T-helper 17 cell (primary cell): ENCODE measurements around the gene DAZAP2. TPM values are rescaled to one million over a fixed set of nuclear protein-coding genes. Genes with fewer than 3 reads are reported as not detected.
"Not testable (repeated sequence)": the region's sequence is repeated elsewhere in the genome, so short reads cannot be mapped to it uniquely, and the experiment has no call there.

Source experiments
- ATAC-seq: fragments of 150-1000 bp; cut with Tn5 transposase; 2 replicates; pipeline ENCODE4 v1.10.0; 2021; ENCODE audit warnings: mild to moderate bottlenecking, moderate library complexity
- DNase-seq, 3 donors: peaks; one replicate each; pipeline versions ENCODE4 v3.0.0 to v3.0.0-alpha.2; 2020 to 2021
- H3K9me3 ChIP-seq: one replicate; pipeline ENCODE4 v1.7.0; 2013; ENCODE audit warnings: low read length, mild to moderate bottlenecking; ENCODE audit not compliant: control insufficient read depth, poor library complexity, severe bottlenecking
- H3K27ac Mint-ChIP-seq: one replicate; pipeline ENCODE4 v1.8.0; 2022; ENCODE audit warnings: mild to moderate bottlenecking, moderate library complexity, mixed read lengths
- H3K27me3 Mint-ChIP-seq: one replicate; pipeline ENCODE4 v1.8.0; 2022; ENCODE audit warnings: mixed read lengths
- H3K36me3 Mint-ChIP-seq: one replicate; pipeline ENCODE4 v1.8.0; 2022; ENCODE audit warnings: low read depth, mixed read lengths
- H3K4me1 Mint-ChIP-seq: one replicate; pipeline ENCODE4 v1.8.0; 2022; ENCODE audit warnings: mild to moderate bottlenecking, mixed read lengths
- H3K4me3 Mint-ChIP-seq: one replicate; pipeline ENCODE4 v1.8.0; 2022; ENCODE audit warnings: mild to moderate bottlenecking, moderate library complexity, mixed read lengths
- total RNA-seq, 4 donors: library from RNA in 2 of 4; stranded (reverse) in 2 of 4; gene quantifications; one replicate each; pipeline ENCODE4 v1.2.3 and lab custom pipeline; 2022 to 2026

Gene DAZAP2
- total RNA-seq, 2 donors from 2014 or later, result 273 to 335 TPM

DNA sequence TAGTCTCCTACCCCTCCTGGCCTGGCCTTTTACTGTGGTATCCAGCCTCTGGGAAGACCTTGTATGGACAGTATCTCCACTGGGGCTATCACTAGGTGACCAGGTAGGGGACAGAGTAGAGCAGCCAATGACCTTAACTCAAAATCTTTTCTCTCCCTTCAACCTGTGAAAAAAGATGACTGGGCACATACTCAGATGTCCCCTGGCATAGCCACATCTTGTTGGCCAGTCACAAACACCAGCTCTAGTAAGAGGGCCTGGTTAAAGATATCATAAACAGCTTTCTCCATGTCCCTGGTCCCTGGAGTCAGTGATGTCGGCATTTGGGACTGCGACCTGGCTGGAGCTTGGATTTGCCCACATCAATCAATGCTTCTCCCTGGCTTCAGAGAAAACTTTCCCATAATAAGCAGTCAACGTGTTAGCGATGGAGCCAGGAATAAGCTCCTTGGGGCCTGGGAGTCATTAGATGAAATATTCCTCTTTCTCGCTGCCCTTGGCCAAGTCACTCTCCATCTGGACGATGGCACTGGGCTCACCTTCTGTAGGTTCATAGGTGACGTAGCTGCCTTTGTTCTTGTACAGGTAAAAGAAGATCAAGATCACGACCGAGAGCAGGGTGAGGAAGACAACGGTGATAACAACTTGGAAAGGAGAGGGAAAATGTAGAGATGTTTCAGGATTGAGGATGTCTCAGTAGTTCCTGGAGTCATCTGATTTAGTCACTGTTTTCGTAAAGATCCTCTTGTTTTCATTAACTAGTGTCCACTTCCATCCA is 7.0 kb downstream of the DAZAP2 start:
- Mint-ChIP-seq H3K27me3 (no peaks in the 10 kb centered on the region), H3K4me3 (peak overlapping the region; percentile 60), H3K27ac (peak overlapping the region; percentile 90), H3K4me1 (peaks cover 47% of the 10 kb centered on the region), H3K36me3 (peaks cover 7% of the 10 kb centered on the region)
- DNase-seq (no peak), ATAC-seq (no peak)
- no peaks in the 10 kb centered on the region for H3K9me3 ChIP-seq

DNA sequence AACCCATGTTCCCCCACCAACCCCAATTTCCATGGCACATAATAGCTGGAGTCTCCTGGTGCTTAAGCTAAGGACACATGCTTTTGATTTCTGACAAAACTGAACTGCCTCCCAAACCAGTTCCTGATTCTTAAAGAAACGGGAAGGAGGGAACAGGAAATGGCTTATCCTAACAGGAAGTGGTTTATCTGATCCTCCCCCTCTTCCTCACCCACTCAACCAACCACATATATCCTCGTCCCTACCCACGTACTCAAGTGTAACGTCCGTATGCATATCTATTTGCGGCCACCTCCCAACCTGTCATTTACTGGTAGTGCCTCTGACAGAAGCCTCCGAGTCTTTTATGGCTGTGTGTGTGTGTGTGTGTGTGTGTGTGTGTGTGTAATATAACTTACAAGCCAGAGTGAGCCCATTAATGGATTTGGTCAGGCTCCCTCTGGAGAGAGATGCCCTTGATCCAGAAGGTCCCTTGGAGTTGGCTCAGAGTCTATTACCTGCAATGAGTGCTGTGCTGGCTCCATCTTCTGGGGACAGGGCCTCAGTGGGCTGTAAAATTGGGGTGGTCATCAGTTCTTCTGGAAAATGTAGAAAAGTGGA is 7.7 kb downstream of the DAZAP2 start:
- Mint-ChIP-seq H3K27ac (peak overlapping the region; percentile 90), H3K27me3 (no peaks in the 10 kb centered on the region), H3K36me3 (peaks cover 7% of the 10 kb centered on the region), H3K4me3 (peak overlapping the region; percentile 72), H3K4me1 (peaks cover 46% of the 10 kb centered on the region)
- no peaks in the 10 kb centered on the region for H3K9me3 ChIP-seq
- DNase-seq, result no peak
- peak; percentile 68 for ATAC-seq

DNA sequence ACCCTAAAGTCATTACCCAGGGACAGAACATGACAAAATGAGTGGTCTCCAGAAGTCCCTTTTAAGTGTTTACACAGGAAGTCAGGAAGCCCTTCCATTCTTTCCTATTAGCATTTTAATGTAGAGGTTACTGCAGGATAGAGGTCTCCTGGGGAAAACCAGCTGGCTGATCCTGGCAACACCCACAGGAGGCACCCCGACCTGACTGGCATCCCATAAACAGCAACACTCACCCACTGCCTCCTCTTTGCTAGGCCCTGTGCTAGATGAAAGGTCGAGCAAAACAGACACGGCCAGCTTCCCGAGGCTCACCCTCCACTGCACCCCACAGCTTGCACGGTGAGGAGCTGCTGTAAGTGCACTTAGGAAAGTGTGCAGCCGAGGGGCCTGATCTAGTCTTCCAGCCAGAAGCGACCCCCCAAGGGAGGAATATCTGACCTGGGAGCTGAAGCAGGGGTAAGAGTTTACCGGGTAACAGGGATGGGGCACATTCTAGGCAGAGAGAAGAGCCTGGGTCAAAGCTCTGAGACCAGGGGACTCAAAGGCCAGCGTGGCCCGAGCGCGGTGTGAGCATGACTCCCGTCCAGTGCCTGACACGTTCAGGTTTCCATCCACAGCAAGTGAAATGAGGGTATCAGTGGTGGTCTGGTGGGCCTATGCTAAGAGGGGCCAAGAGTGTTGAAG is 9.0 kb downstream of the DAZAP2 start:
- ATAC-seq (no peak), DNase-seq (no peak)
- Mint-ChIP-seq H3K4me3 (no peak overlapping the region), H3K27me3 (no peaks in the 10 kb centered on the region), H3K4me1 (peaks cover 39% of the 10 kb centered on the region), H3K27ac (peak overlapping the region; percentile 90), H3K36me3 (peaks cover 4% of the 10 kb centered on the region)
- no peaks in the 10 kb centered on the region for H3K9me3 ChIP-seq

DNA sequence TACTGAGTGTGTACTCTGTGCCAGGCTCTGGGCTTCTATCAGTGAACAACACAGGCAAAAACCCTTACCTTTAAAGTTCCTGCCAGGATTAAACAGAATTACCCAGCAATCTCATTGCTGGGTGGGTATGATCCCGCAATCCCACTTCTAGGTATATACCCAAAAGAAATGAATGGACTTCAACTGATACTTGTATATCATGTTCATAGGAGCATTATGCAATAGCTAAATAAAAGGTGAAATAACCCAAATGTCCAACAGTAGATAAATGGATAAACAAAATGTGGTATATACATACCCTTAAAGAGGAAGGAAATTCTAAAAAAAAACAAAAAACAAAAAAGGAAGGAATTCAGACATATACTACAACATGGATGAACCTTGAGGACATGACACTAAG is 14.7 kb downstream of the DAZAP2 start:
- H3K9me3 ChIP-seq, result no peaks in the 10 kb centered on the region
- DNase-seq, result no peak
- Mint-ChIP-seq H3K27ac (no peak overlapping the region), H3K36me3 (peaks cover 5% of the 10 kb centered on the region), H3K4me1 (peaks cover 15% of the 10 kb centered on the region), H3K27me3 (no peaks in the 10 kb centered on the region), H3K4me3 (no peak overlapping the region)
- ATAC-seq, result no peak

DNA sequence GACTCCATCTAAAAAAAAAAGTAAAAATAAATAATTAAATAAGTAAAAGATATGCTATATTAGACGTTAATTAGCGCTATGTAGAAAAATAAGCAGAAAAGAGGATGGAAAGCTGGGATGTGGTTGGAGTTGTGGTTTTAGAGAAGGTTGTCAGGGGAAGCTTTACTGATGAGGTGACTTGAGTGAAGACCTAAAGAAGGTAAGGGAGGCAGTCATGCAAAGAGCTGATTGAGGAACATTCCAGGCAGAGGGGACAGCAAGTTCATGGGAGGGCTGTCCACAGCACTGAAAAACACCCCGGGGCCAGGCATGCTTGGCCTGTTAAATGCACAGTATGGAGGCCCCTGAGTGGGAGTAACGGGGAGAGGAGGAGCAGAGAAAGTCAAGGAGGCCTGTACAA is 15.9 kb downstream of the DAZAP2 start:
- ATAC-seq (no peak), DNase-seq (no peak)
- no peaks in the 10 kb centered on the region for H3K9me3 ChIP-seq
- H3K27ac Mint-ChIP-seq, result no peak overlapping the region
- peaks cover 12% of the 10 kb centered on the region for H3K4me1 Mint-ChIP-seq
- no peak overlapping the region for H3K4me3 Mint-ChIP-seq
- peaks cover 3% of the 10 kb centered on the region for H3K36me3 Mint-ChIP-seq
- H3K27me3 Mint-ChIP-seq, result no peaks in the 10 kb centered on the region

DNA sequence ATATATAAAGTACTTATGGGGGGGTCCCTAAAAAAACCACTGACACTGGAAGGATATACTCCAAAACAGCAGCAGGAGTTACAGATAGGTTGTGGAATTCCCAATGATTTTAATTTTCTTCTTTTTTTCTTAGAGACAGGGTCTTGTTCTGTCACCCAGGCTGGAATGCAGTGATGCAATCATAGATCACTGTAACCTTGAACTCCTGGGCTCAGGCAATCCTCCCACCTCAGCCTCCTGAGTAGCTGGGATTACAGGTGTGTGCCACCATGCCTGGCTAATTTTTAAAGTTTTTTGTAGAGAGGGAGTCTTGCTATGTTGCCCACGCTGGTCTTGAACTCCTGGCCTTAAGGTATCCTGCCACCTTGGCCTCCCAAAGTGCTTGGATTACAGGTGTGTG is 21.0 kb downstream of the DAZAP2 start:
- peaks cover 15% of the 10 kb centered on the region for H3K4me1 Mint-ChIP-seq
- H3K4me3 Mint-ChIP-seq, H3K9me3 ChIP-seq, ATAC-seq, H3K27me3 Mint-ChIP-seq, DNase-seq, H3K36me3 Mint-ChIP-seq, H3K27ac Mint-ChIP-seq: not testable (repeated sequence)

DNA sequence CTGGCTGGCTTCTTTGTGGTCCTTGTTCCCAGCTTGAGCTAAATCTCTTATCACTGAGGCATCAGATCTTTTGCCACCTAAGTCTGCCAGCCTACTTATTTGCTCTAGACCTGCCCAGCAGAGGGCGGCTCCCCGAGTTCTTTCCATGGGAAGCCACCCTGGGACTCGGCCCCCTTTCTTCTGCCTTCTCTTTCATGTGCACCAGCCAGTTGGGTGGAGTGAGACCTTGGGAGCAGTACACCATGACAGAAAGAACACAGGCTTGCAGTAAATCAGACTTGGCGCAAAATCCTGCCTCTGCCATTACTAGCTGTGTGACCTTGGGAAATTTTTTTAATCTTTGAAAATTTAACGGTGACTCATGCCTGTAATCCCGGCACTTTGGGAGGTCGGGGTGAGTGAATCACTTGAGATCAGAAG is 24.1 kb downstream of the DAZAP2 start:
- H3K4me1 Mint-ChIP-seq, result peaks cover 20% of the 10 kb centered on the region
- no peaks in the 10 kb centered on the region for H3K27me3 Mint-ChIP-seq
- no peak overlapping the region for H3K4me3 Mint-ChIP-seq
- no peak overlapping the region for H3K27ac Mint-ChIP-seq
- DNase-seq, result peak in 1 of 3 donors; percentile 14
- no peaks in the 10 kb centered on the region for H3K9me3 ChIP-seq
- peak; percentile 46 for ATAC-seq
- peaks cover 2% of the 10 kb centered on the region for H3K36me3 Mint-ChIP-seq

DNA sequence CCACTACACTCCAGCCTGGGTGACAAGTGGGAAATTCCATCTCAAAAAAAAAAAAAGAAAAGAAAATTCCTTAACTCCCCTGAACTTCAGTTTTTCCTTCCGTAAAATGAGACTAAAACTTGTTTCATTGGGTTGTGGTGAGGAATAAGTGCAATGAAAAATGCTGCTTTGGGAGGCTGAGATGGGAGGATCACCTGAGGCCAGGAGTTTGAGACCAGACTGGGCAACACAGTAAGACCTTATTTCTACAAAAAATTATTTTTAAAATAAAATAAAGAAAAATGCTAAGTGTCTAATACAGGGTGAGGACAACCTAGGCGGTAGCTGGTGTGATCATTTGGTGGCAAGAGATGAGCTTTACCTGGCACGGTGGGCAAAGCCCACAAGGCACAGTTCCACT is 24.7 kb downstream of the DAZAP2 start:
- H3K27me3 Mint-ChIP-seq, result no peaks in the 10 kb centered on the region
- no peak for ATAC-seq

DNA sequence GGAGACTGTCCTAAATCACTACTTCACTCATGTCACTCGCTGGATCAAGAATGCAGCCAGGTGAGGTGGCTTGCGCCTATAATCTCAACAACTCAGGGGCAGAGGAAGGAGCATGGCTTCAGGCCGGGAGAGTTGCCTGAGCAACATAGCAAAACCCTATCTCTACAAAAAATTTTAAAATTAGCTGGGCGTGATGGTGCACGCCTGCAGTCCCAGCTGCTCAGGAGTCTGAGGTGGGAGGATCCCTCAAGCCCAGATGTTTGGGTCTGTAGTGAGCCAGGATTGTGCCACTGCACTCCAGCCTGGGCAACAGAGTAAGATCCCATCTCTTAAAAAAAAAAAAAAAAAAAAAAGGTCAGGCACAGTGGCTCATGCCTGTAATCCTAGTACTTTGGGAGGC is 25.7 kb downstream of the DAZAP2 start:
- H3K4me1 Mint-ChIP-seq, result peaks cover 26% of the 10 kb centered on the region
- no peaks in the 10 kb centered on the region for H3K27me3 Mint-ChIP-seq
- no peak overlapping the region for H3K27ac Mint-ChIP-seq
- no peaks in the 10 kb centered on the region for H3K9me3 ChIP-seq
- H3K4me3 Mint-ChIP-seq, result no peak overlapping the region
- ATAC-seq (no peak), DNase-seq (no peak)
- peaks cover 2% of the 10 kb centered on the region for H3K36me3 Mint-ChIP-seq

More for the DNA sequence above, 24.7 kb downstream of the DAZAP2 start:
- Mint-ChIP-seq H3K4me3 (no peak overlapping the region), H3K4me1 (peaks cover 20% of the 10 kb centered on the region), H3K27ac (no peak overlapping the region), H3K36me3 (peaks cover 2% of the 10 kb centered on the region)
- H3K9me3 ChIP-seq, result no peaks in the 10 kb centered on the region
- DNase-seq, result no peak

DNA sequence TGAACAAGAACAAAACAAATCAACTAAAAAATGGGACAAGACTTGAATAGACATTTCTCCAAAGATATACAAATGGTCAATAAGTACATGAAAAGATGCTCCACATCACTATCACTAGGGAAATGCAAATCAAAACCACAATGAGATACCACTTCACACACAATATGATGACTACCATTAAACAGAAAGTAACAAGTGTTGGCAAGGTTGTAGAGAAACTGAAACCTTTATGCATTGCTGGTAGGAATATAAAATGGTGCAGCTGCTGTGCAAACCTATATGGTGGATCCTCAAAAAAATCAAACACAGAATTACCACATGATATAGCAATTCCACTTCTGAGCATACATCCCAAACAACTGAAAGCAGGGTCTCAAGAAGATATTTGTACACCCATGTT is 26.4 kb downstream of the DAZAP2 start:
- no peak overlapping the region for H3K27ac Mint-ChIP-seq
- no peak for DNase-seq
- H3K4me1 Mint-ChIP-seq, result peaks cover 28% of the 10 kb centered on the region
- peaks cover 2% of the 10 kb centered on the region for H3K36me3 Mint-ChIP-seq
- no peak overlapping the region for H3K4me3 Mint-ChIP-seq
- no peaks in the 10 kb centered on the region for H3K9me3 ChIP-seq
- peak; percentile 38 for ATAC-seq
- H3K27me3 Mint-ChIP-seq, result no peaks in the 10 kb centered on the region

DNA sequence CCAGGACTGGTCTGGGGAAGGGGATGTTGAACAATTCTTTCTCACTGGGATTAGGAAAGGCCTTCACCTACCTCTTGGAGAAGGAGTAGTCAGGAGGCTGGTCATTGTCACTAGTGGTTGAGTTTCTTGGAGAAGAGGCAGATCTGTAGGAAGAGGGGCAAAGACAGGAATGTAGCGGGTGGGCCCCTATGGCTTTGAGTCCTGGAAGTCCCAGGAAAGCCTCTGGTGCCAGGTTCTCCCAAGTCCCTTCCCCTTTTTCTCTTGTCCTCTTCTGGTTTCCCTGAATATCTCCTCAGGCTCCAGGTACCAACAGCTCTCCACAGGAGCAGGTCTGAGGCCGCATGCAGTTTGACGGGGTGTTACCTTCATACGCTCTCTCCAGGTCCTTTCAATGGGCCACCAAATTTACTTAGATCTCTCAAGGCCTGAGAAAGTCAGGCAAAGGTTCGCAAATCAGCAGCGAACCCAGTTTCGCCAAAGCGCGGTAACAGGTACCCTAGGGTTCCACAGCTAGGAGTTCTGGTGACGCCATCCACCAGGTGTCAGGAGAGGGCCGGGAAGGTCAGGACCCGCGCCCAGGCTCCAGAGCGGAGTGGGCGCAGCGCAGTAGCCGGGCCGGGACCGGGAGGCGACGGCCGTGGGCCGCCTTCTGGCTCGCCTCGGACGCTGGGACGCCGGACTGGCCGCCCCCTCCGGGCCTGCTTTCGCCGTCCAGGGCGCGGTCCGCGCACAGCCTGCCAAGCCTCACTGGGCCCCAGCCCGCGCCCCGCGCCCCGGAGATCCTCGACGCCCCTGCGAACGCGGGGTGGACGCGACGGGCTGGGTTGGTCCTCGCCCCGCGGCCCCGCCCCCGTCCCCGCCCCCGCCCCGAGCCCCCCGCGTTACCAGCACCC is 30.8 kb downstream of the DAZAP2 start:
- Mint-ChIP-seq H3K27ac (peak overlapping the region; percentile 16), H3K4me1 (peaks cover 28% of the 10 kb centered on the region), H3K27me3 (no peaks in the 10 kb centered on the region), H3K36me3 (peaks cover 2% of the 10 kb centered on the region), H3K4me3 (peak overlapping the region; percentile 84)
- H3K9me3 ChIP-seq, result no peaks in the 10 kb centered on the region
- DNase-seq (peak; percentile 38 to 42 (median 41)), ATAC-seq (peak; percentile 78)

DNA sequence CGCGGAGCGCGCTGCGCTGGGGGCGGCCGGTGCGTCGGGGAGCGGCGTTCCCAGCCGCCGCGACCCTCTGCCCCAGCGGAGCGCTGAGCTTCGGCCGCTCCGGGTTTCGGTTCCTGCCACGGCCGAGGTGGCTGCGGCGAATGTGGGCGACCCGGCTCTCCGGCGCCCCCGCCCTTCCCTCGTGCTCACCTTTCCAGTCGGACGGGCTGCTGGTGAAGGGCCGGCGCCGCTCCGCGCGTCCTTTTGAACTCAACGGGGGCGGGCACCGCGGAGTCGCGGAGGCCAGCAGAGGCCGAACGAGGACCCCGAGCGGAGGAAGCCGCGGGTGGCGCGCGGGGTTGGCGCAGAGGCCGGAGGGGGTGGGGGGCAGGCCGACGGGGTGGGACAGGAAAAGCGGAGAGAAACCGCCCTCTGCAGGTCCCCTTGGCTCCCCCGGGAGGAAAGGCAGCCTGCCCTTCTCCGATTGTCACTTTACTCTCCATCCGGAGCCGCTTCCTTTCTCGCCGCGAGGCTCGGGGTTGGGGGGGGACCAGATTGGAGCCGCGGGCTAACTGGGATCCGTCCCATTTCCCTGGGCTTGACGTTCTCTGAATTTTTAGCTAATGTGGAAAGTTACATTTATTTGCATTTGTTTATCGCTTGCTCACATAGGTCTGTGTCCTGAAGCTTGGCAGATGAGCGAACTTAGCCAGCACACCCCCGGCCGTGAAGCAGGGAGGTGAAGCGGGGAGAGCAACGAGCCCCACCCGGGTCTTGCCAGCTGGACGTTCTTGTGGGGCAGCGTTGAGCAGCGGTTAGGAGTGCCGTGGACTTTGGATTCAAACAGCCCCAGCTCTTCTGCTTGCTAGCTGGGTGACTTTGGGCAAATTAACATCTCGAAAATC is 31.7 kb downstream of the DAZAP2 start, which contains the start of gene SMAGP:
Gene SMAGP, minus strand, starts transcription at position 349 of the 884 bp plus-strand sequence. CDS start 1,137 bp downstream, outside the sequence.
- Mint-ChIP-seq H3K27me3 (no peaks in the 10 kb centered on the region), H3K36me3 (peaks cover 2% of the 10 kb centered on the region), H3K4me3 (peak within 1 kb of the TSS; percentile 97), H3K27ac (peak within 1 kb of the TSS; percentile 90), H3K4me1 (peaks cover 24% of the 10 kb centered on the region)
- H3K9me3 ChIP-seq, result no peaks in the 10 kb centered on the region
- ATAC-seq, result peak; percentile 58
- peak; percentile 14 to 36 (median 31) for DNase-seq
